Osteocyte (in vitro differentiated cells): ENCODE data around the gene MXD3. TPM values are rescaled to one million over a fixed set of nuclear protein-coding genes. Genes with fewer than 3 reads are reported as not detected.

Experiments
- DNase-seq: peaks from one replicate; pipeline ENCODE4 v3.0.0; 2021; ENCODE audit warnings: mixed read lengths; ENCODE audit not compliant: unreplicated experiment; ENCODE audit errors: extremely low spot score
- H3K27ac Mint-ChIP-seq: one replicate; pipeline ENCODE4 v1.8.0; 2021; ENCODE audit warnings: mild to moderate bottlenecking, mixed read lengths; ENCODE audit not compliant: unreplicated experiment
- H3K27me3 Mint-ChIP-seq: one replicate; pipeline ENCODE4 v1.8.0; 2021; ENCODE audit warnings: mixed read lengths; ENCODE audit not compliant: unreplicated experiment
- H3K36me3 Mint-ChIP-seq: one replicate; pipeline ENCODE4 v1.8.0; 2021; ENCODE audit warnings: mixed read lengths; ENCODE audit not compliant: unreplicated experiment
- H3K4me1 Mint-ChIP-seq: one replicate; pipeline ENCODE4 v1.8.0; 2021; ENCODE audit warnings: mixed read lengths; ENCODE audit not compliant: unreplicated experiment
- H3K4me3 Mint-ChIP-seq: one replicate; pipeline ENCODE4 v1.8.0; 2021; ENCODE audit warnings: mild to moderate bottlenecking, moderate library complexity, mixed read lengths; ENCODE audit not compliant: unreplicated experiment
- H3K9me3 Mint-ChIP-seq: one replicate; pipeline ENCODE4 v1.8.0; 2021; ENCODE audit warnings: mixed read lengths; ENCODE audit not compliant: unreplicated experiment
- CTCF ChIP-seq: fragments of 200-600 bp; sonication (generic); IDR thresholded peaks from 2 replicates; pipeline ENCODE4 v1.5.0; 2021; ENCODE audit warnings: antibody characterized with exemption, mild to moderate bottlenecking, moderate library complexity
- total RNA-seq: library from RNA; stranded (reverse); gene quantifications from 2 replicates; pipeline ENCODE4 v1.2.1, GENCODE V29; 2021

The MXD3 gene
- total RNA-seq, 1 donor from 2014 or later, result 11.1 TPM

GRCh38 chr5:177333420-177334154 lies 21.9 kb upstream of the MXD3 start:
- Mint-ChIP-seq H3K27ac (no peak overlapping the region), H3K27me3 (no peaks in the 10 kb centered on the region), H3K9me3 (no peaks in the 10 kb centered on the region), H3K4me3 (no peak overlapping the region), H3K4me1 (no peaks in the 10 kb centered on the region), H3K36me3 (peaks cover 47% of the 10 kb centered on the region)
- no peak for TF ChIP-seq CTCF
- DNase-seq, result no peak

- peaks cover 47% of the 10 kb centered on the region for H3K36me3 Mint-ChIP-seq
- no peak overlapping the region for H3K27ac Mint-ChIP-seq
- H3K4me3 Mint-ChIP-seq, result no peak overlapping the region
- no peaks in the 10 kb centered on the region for H3K27me3 Mint-ChIP-seq
- no peak for TF ChIP-seq CTCF
- H3K4me1 Mint-ChIP-seq, result peaks cover 6% of the 10 kb centered on the region
- no peaks in the 10 kb centered on the region for H3K9me3 Mint-ChIP-seq
- DNase-seq, result no peak
Measured at GRCh38 chr5:177332896-177333260, 21.2 kb upstream of the MXD3 start.

DNA sequence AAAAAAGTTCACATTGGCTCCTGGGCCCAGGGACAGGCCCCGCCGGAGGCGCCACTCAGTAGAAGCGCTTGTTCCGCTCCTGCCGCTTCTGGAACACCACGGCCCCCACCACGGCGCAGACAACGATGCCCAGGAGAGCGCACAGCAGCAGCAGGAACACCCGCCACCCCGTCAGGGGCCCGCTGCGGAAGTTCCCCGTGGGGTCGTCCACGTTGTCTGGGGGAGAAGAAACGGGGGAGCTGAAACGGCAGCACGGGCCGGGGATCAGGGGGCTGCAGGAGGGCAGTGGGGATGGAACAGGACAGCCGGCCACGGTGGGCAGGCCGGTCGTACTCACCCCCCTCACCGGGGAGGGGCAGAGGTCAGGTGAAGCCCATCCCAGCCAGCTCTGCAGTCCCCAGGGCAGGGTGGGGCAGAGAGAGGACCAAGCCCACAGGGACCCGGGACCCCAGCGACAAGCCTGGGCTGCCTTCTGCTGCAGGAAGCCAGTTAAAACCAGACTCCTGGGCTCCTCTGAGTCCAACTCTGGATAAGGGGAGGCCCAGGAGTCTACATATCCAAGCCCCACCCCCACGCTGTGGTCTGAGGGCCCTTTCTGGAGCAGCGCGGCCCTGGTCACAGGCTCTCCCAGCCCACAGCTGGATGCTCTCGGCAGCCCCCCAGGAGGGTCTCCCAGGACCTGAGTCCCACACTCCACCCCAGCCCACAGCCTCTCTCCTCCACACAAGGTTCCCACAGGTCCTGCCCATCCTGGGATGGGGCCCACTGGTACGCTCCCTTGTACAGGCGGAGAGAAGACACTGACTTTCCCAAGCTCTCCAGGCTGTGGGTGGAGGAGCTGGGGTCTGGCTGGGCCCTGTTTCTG lies 20.6 kb upstream of the MXD3 start:
- H3K36me3 Mint-ChIP-seq, result peaks cover 44% of the 10 kb centered on the region
- no peak overlapping the region for H3K4me3 Mint-ChIP-seq
- TF ChIP-seq CTCF, result no peak
- no peak for DNase-seq
- no peaks in the 10 kb centered on the region for H3K9me3 Mint-ChIP-seq
- H3K27ac Mint-ChIP-seq, result no peak overlapping the region
- no peaks in the 10 kb centered on the region for H3K27me3 Mint-ChIP-seq
- H3K4me1 Mint-ChIP-seq, result peaks cover 12% of the 10 kb centered on the region

DNA sequence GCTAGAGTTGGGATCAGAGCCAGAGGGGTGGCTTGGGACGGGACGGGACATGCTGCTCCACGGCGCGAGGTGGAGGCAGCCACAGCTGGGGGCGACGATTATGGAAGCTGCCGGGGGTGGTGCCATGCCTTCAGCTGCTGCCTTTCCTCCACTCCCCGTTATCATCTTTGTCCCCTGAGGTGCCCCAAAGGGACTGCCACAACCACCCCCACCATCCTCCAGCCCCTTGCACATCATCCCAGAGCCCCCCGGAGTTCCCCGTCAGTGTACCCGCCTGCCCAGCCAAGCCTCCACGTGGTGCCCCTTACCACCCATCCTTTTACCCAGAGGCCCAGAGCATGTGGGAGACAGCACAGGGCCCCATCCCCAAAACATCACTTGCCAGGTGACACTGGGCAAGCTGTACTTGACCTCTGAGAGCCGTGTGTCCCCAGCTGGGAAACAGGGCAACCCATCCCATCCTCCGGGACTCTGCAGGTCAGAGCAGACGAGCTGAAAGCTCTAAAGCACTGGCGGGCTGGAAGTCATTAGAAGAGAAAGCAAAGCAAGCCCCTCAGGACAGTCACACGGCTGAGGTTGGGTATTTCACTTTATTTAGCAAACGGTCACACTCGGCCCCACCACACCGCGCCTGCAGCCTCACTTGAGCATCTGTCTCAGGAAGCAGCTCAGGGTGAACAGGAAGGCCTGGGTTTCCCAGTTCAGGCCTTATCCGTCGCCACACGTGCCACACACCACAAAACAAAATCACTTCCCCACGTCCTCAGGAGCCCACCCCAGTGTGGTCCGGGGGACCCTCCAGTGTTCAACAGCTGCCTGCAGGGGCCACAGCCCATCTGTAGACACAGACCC lies 19.5 kb upstream of the MXD3 start:
- peaks cover 13% of the 10 kb centered on the region for H3K4me1 Mint-ChIP-seq
- peaks cover 39% of the 10 kb centered on the region for H3K36me3 Mint-ChIP-seq
- H3K4me3 Mint-ChIP-seq, result no peak overlapping the region
- no peaks in the 10 kb centered on the region for H3K9me3 Mint-ChIP-seq
- TF ChIP-seq CTCF, result no peak
- no peak overlapping the region for H3K27ac Mint-ChIP-seq
- H3K27me3 Mint-ChIP-seq, result no peaks in the 10 kb centered on the region
- DNase-seq, result no peak
